Measurements from ENCODE around the gene ATP5F1B. TPM values are rescaled to one million over a fixed set of nuclear protein-coding genes. Genes with fewer than 3 reads are reported as not detected.

The ATP5F1B gene
- polyA plus RNA-seq, 3 donors, result 365 to 916 (median 482) TPM

GRCh38 chr12:56630180-56630632 lies 15.6 kb downstream of the ATP5F1B start, which contains the start of gene BAZ2A:
BAZ2A (minus strand) TSS chr12:56630326; CDS start chr12:56617530, 12,796 bp downstream.
- peak within 1 kb of the TSS; percentile 70 for H3K27ac ChIP-seq (ENCODE audit: low read depth, low read length)
- 1 to 2% (median 1%) methylated on average over 13 to 31 of the region's 31 CpGs for WGBS, 3 donors

- 0 to 1% (median 0%) methylated on average over 46 of the region's 46 CpGs for WGBS, 3 donors
These were observed 16.2 kb downstream of the ATP5F1B start for GRCh38 chr12:56629459-56630179.

GRCh38 chr12:56628671-56629458 lies 16.9 kb downstream of the ATP5F1B start:
- peak overlapping the region; percentile 70 for H3K27ac ChIP-seq (ENCODE audit: low read depth, low read length)
- WGBS, 3 donors, result 0% methylated on average over 18 of the region's 18 CpGs

More at GRCh38 chr12:56629459-56630179, 16.2 kb downstream of the ATP5F1B start:
- H3K27ac ChIP-seq (ENCODE audit: low read depth, low read length), result peak overlapping the region; percentile 70

GRCh38 chr12:56626701-56627100 lies 19.1 kb downstream of the ATP5F1B start:
- no peak overlapping the region for H3K27ac ChIP-seq (ENCODE audit: low read depth, low read length)

GRCh38 chr12:56622535-56622934 lies 23.2 kb downstream of the ATP5F1B start:
- 77 to 88% (median 81%) methylated on average over 1 of the region's 1 CpG for WGBS, 3 donors
- no peak overlapping the region for H3K27ac ChIP-seq (ENCODE audit: low read depth, low read length)

- no peak overlapping the region for H3K27ac ChIP-seq (ENCODE audit: low read depth, low read length)
These were observed 28.9 kb downstream of the ATP5F1B start for GRCh38 chr12:56616925-56617324.

GRCh38 chr12:56616244-56616643 lies 29.5 kb downstream of the ATP5F1B start:
- WGBS, 3 donors, result 91 to 97% (median 92%) methylated on average over 3 of the region's 3 CpGs
- no peak overlapping the region for H3K27ac ChIP-seq (ENCODE audit: low read depth, low read length)

- H3K27ac ChIP-seq (ENCODE audit: low read depth, low read length), result no peak overlapping the region
- WGBS, 3 donors, result 85 to 87% (median 86%) methylated on average over 8 of the region's 8 CpGs
These were observed 31.2 kb downstream of the ATP5F1B start for GRCh38 chr12:56614627-56615026.

- 91 to 98% (median 93%) methylated on average over 3 of the region's 3 CpGs for WGBS, 3 donors
- no peak overlapping the region for H3K27ac ChIP-seq (ENCODE audit: low read depth, low read length)
These were observed 41.4 kb downstream of the ATP5F1B start for GRCh38 chr12:56604355-56604754.

- 63 to 81% (median 74%) methylated on average over 3 of the region's 3 CpGs for WGBS, 3 donors
- H3K27ac ChIP-seq (ENCODE audit: low read depth, low read length), result no peak overlapping the region
These were observed 43.5 kb downstream of the ATP5F1B start for GRCh38 chr12:56602239-56602638.

GRCh38 chr12:56601503-56601902 lies 44.3 kb downstream of the ATP5F1B start:
- no peak overlapping the region for H3K27ac ChIP-seq (ENCODE audit: low read depth, low read length)
- 75 to 80% (median 79%) methylated on average over 3 of the region's 3 CpGs for WGBS, 3 donors

GRCh38 chr12:56600753-56601152 lies 45.0 kb downstream of the ATP5F1B start:
- 80 to 90% (median 90%) methylated on average over 6 of the region's 6 CpGs for WGBS, 3 donors
- H3K27ac ChIP-seq (ENCODE audit: low read depth, low read length), result no peak overlapping the region

- 93 to 98% (median 94%) methylated on average over 10 of the region's 10 CpGs for WGBS, 3 donors
- H3K27ac ChIP-seq (ENCODE audit: low read depth, low read length), result no peak overlapping the region
These were observed 46.0 kb downstream of the ATP5F1B start for GRCh38 chr12:56599797-56600196.

GRCh38 chr12:56599041-56599440 lies 46.7 kb downstream of the ATP5F1B start:
- no peak overlapping the region for H3K27ac ChIP-seq (ENCODE audit: low read depth, low read length)
- 94 to 98% (median 95%) methylated on average over 15 of the region's 15 CpGs for WGBS, 3 donors

- no peak overlapping the region for H3K27ac ChIP-seq (ENCODE audit: low read depth, low read length)
- 57 to 74% (median 68%) methylated on average over 3 of the region's 3 CpGs for WGBS, 3 donors
These were observed 49.0 kb downstream of the ATP5F1B start for GRCh38 chr12:56596815-56597214.

- no peak overlapping the region for H3K27ac ChIP-seq (ENCODE audit: low read depth, low read length)
- 50 to 55% (median 53%) methylated on average over 8 of the region's 8 CpGs for WGBS, 3 donors
These were observed 51.7 kb downstream of the ATP5F1B start for GRCh38 chr12:56593909-56594621.

- no peak overlapping the region for H3K27ac ChIP-seq (ENCODE audit: low read depth, low read length)
These were observed 53.8 kb downstream of the ATP5F1B start for GRCh38 chr12:56591961-56592360.

- H3K27ac ChIP-seq (ENCODE audit: low read depth, low read length), result no peak overlapping the region
- 82 to 83% (median 83%) methylated on average over 5 of the region's 5 CpGs for WGBS, 3 donors
These were observed 54.7 kb downstream of the ATP5F1B start for GRCh38 chr12:56591126-56591525.

- 52 to 66% (median 58%) methylated on average over 3 of the region's 3 CpGs for WGBS, 3 donors
- H3K27ac ChIP-seq (ENCODE audit: low read depth, low read length), result no peak overlapping the region
These were observed 55.5 kb downstream of the ATP5F1B start for GRCh38 chr12:56590237-56590830.
